Activated T-helper 1 cell treated with anti-CD3 and anti-CD28 coated beads, Interleukin-12 subunit alpha, Interleukin-12 subunit beta, Interleukin-2, Interleukin-4 antibody, amounts not matched to agents 30 ng/mL and 10 ng/mL and 1 ng/mL, durations not matched to agents 14 hours and 24 hours and 36 hours (primary cell): ENCODE results near the gene NDC1. TPM values are rescaled to one million over a fixed set of nuclear protein-coding genes. Genes with fewer than 3 reads are reported as not detected.
A peak's percentile ranks its signal among the peaks of the same experiment; 100 is the strongest.
"Not testable (repeated sequence)": the region's sequence is repeated elsewhere in the genome, so short reads cannot be mapped to it uniquely, and the experiment has no call there.

Experiments used
- DNase-seq: peaks from one replicate; pipeline ENCODE4 v3.0.0; 2021; ENCODE audit warnings: low spot score
- H3K27ac Mint-ChIP-seq: one replicate; pipeline ENCODE4 v1.8.0; 2021; ENCODE audit warnings: mild to moderate bottlenecking, mixed read lengths
- H3K27me3 Mint-ChIP-seq: one replicate; pipeline ENCODE4 v1.8.0; 2022; ENCODE audit warnings: mild to moderate bottlenecking, moderate library complexity, mixed read lengths; ENCODE audit not compliant: insufficient read depth
- H3K36me3 Mint-ChIP-seq: one replicate; pipeline ENCODE4 v1.8.0; 2021; ENCODE audit warnings: low read depth, mixed read lengths
- H3K4me1 Mint-ChIP-seq: one replicate; pipeline ENCODE4 v1.8.0; 2021; ENCODE audit warnings: low read depth, mixed read lengths
- H3K4me3 Mint-ChIP-seq: one replicate; pipeline ENCODE4 v1.8.0; 2021; ENCODE audit warnings: mild to moderate bottlenecking, moderate library complexity, mixed read lengths
- H3K9me3 Mint-ChIP-seq: one replicate; pipeline ENCODE4 v1.8.0; 2021; ENCODE audit warnings: mixed read lengths
- intact Hi-C: fragments of 100-400 bp; cut with micrococcal nuclease; formaldehyde crosslinking; loops from one replicate; pipeline ENCODE4 v1.15.1; 2024
- total RNA-seq: library from RNA; stranded (reverse); gene quantifications from 2 replicates; pipeline ENCODE4 v1.2.3, GENCODE V29; 2022

NDC1 gene
- total RNA-seq, 1 donor from 2014 or later = 33.2 TPM

- Mint-ChIP-seq H3K27me3 (no peaks in the 10 kb centered on the region), H3K27ac (no peak overlapping the region), H3K4me1 (peaks cover 26% of the 10 kb centered on the region), H3K9me3 (no peaks in the 10 kb centered on the region), H3K36me3 (peaks cover 55% of the 10 kb centered on the region), H3K4me3 (no peak overlapping the region)
- no peak for DNase-seq
- intact Hi-C loops = no loop called here
Observed at GRCh38 chr1:53819387-53819786, 18.7 kb downstream of the NDC1 start.

- H3K27ac Mint-ChIP-seq, DNase-seq, H3K4me3 Mint-ChIP-seq, H3K9me3 Mint-ChIP-seq, intact Hi-C loops, H3K27me3 Mint-ChIP-seq: not testable (repeated sequence)
- Mint-ChIP-seq H3K36me3 (peaks cover 69% of the 10 kb centered on the region), H3K4me1 (peaks cover 36% of the 10 kb centered on the region)
Observed at GRCh38 chr1:53816584-53816983, 21.5 kb downstream of the NDC1 start.

- H3K4me3 Mint-ChIP-seq, H3K27ac Mint-ChIP-seq, H3K9me3 Mint-ChIP-seq, DNase-seq, intact Hi-C loops, H3K27me3 Mint-ChIP-seq: not testable (repeated sequence)
- Mint-ChIP-seq H3K4me1 (peaks cover 38% of the 10 kb centered on the region), H3K36me3 (peaks cover 71% of the 10 kb centered on the region)
Observed at GRCh38 chr1:53815484-53815883, 22.6 kb downstream of the NDC1 start.

GRCh38 chr1:53811414-53811851 is 26.7 kb downstream of the NDC1 start:
- no peak overlapping the region for H3K4me3 Mint-ChIP-seq
- H3K4me1 Mint-ChIP-seq = peaks cover 29% of the 10 kb centered on the region
- DNase-seq = no peak
- peaks cover 63% of the 10 kb centered on the region for H3K36me3 Mint-ChIP-seq
- peak overlapping the region; percentile 37 for H3K27ac Mint-ChIP-seq
- no peaks in the 10 kb centered on the region for H3K9me3 Mint-ChIP-seq
- no peaks in the 10 kb centered on the region for H3K27me3 Mint-ChIP-seq
- intact Hi-C loops = no loop called here

GRCh38 chr1:53810497-53810896 is 27.6 kb downstream of the NDC1 start:
- H3K27me3 Mint-ChIP-seq = no peaks in the 10 kb centered on the region
- H3K9me3 Mint-ChIP-seq = no peaks in the 10 kb centered on the region
- peaks cover 54% of the 10 kb centered on the region for H3K36me3 Mint-ChIP-seq
- no peak for DNase-seq
- peaks cover 28% of the 10 kb centered on the region for H3K4me1 Mint-ChIP-seq
- peak overlapping the region; percentile 8 for H3K27ac Mint-ChIP-seq
- intact Hi-C loops = no loop called here
- no peak overlapping the region for H3K4me3 Mint-ChIP-seq

- H3K27ac Mint-ChIP-seq = no peak overlapping the region
- peaks cover 49% of the 10 kb centered on the region for H3K36me3 Mint-ChIP-seq
- peaks cover 28% of the 10 kb centered on the region for H3K4me1 Mint-ChIP-seq
- no peak for DNase-seq
- H3K27me3 Mint-ChIP-seq = no peaks in the 10 kb centered on the region
- intact Hi-C loops = no loop called here
- H3K9me3 Mint-ChIP-seq = no peaks in the 10 kb centered on the region
- no peak overlapping the region for H3K4me3 Mint-ChIP-seq
Observed at GRCh38 chr1:53810007-53810406, 28.1 kb downstream of the NDC1 start.

- no peaks in the 10 kb centered on the region for H3K9me3 Mint-ChIP-seq
- H3K27me3 Mint-ChIP-seq = no peaks in the 10 kb centered on the region
- intact Hi-C loops = no loop called here
- H3K4me3 Mint-ChIP-seq = no peak overlapping the region
- H3K27ac Mint-ChIP-seq = no peak overlapping the region
- peaks cover 40% of the 10 kb centered on the region for H3K36me3 Mint-ChIP-seq
- peaks cover 20% of the 10 kb centered on the region for H3K4me1 Mint-ChIP-seq
- DNase-seq = no peak
Observed at GRCh38 chr1:53807916-53808315, 30.2 kb downstream of the NDC1 start.

GRCh38 chr1:53804791-53805505 is 33.1 kb downstream of the NDC1 start:
- H3K9me3 Mint-ChIP-seq = no peaks in the 10 kb centered on the region
- no peaks in the 10 kb centered on the region for H3K27me3 Mint-ChIP-seq
- H3K4me1 Mint-ChIP-seq = peaks cover 11% of the 10 kb centered on the region
- intact Hi-C loops = no loop called here
- no peak overlapping the region for H3K4me3 Mint-ChIP-seq
- H3K27ac Mint-ChIP-seq = no peak overlapping the region
- no peak for DNase-seq
- H3K36me3 Mint-ChIP-seq = peaks cover 34% of the 10 kb centered on the region

- Mint-ChIP-seq H3K27ac (no peak overlapping the region), H3K9me3 (no peaks in the 10 kb centered on the region)
Observed at GRCh38 chr1:53804181-53804580, 33.9 kb downstream of the NDC1 start.

GRCh38 chr1:53800621-53801020 is 37.5 kb downstream of the NDC1 start:
- intact Hi-C loops = no loop called here
- DNase-seq = no peak
- H3K4me1 Mint-ChIP-seq = no peaks in the 10 kb centered on the region
- H3K27me3 Mint-ChIP-seq = no peaks in the 10 kb centered on the region
- no peak overlapping the region for H3K27ac Mint-ChIP-seq
- H3K36me3 Mint-ChIP-seq = peaks cover 35% of the 10 kb centered on the region
- H3K4me3 Mint-ChIP-seq = no peak overlapping the region
- H3K9me3 Mint-ChIP-seq = no peaks in the 10 kb centered on the region

More at GRCh38 chr1:53804181-53804580, 33.9 kb downstream of the NDC1 start:
- peaks cover 37% of the 10 kb centered on the region for H3K36me3 Mint-ChIP-seq
- no peak overlapping the region for H3K4me3 Mint-ChIP-seq
- intact Hi-C loops = no loop called here
- H3K4me1 Mint-ChIP-seq = peaks cover 11% of the 10 kb centered on the region
- no peaks in the 10 kb centered on the region for H3K27me3 Mint-ChIP-seq
- no peak for DNase-seq

GRCh38 chr1:53799141-53799540 is 39.0 kb downstream of the NDC1 start:
- H3K4me3 Mint-ChIP-seq = no peak overlapping the region
- no peaks in the 10 kb centered on the region for H3K27me3 Mint-ChIP-seq
- H3K36me3 Mint-ChIP-seq = peaks cover 43% of the 10 kb centered on the region
- no peak overlapping the region for H3K27ac Mint-ChIP-seq
- H3K4me1 Mint-ChIP-seq = no peaks in the 10 kb centered on the region
- intact Hi-C loops = no loop called here
- H3K9me3 Mint-ChIP-seq = no peaks in the 10 kb centered on the region
- no peak for DNase-seq

- peaks cover 30% of the 10 kb centered on the region for H3K36me3 Mint-ChIP-seq
- no peak for DNase-seq
- no peak overlapping the region for H3K27ac Mint-ChIP-seq
- no peaks in the 10 kb centered on the region for H3K4me1 Mint-ChIP-seq
- no peak overlapping the region for H3K4me3 Mint-ChIP-seq
- no peaks in the 10 kb centered on the region for H3K9me3 Mint-ChIP-seq
- no peaks in the 10 kb centered on the region for H3K27me3 Mint-ChIP-seq
- intact Hi-C loops = no loop called here
Observed at GRCh38 chr1:53792806-53793205, 45.3 kb downstream of the NDC1 start.

- Mint-ChIP-seq H3K27me3 (no peaks in the 10 kb centered on the region), H3K9me3 (no peaks in the 10 kb centered on the region), H3K4me3 (no peak overlapping the region), H3K36me3 (peaks cover 32% of the 10 kb centered on the region), H3K4me1 (peaks cover 17% of the 10 kb centered on the region), H3K27ac (no peak overlapping the region)
- DNase-seq = no peak
- intact Hi-C loops = no loop called here
Observed at GRCh38 chr1:53787655-53788054, 50.4 kb downstream of the NDC1 start.

GRCh38 chr1:53783056-53783455 is 55.0 kb downstream of the NDC1 start:
- Mint-ChIP-seq H3K4me3 (no peak overlapping the region), H3K9me3 (no peaks in the 10 kb centered on the region), H3K27ac (peak overlapping the region; percentile 59), H3K27me3 (no peaks in the 10 kb centered on the region), H3K4me1 (peaks cover 31% of the 10 kb centered on the region), H3K36me3 (peaks cover 39% of the 10 kb centered on the region)
- intact Hi-C loops = loop anchor here (1.0 to 5.0 kb wide), 4 partner anchors 17 to 371 kb away; partner anchors contain the start of genes IFT25 and NDC1
- DNase-seq = peak; percentile 14
